IPS-18a (cell line): ENCODE results near the gene TTLL11.

Experiments
- H3K27ac ChIP-seq: one replicate; pipeline ENCODE4 v1.5.1; 2013; ENCODE audit warnings: low read length
- H3K27me3 ChIP-seq: one replicate; pipeline ENCODE4 v1.6.1; 2013; ENCODE audit warnings: mild to moderate bottlenecking, low read length; ENCODE audit not compliant: control insufficient read depth, insufficient read depth
- H3K36me3 ChIP-seq: one replicate; pipeline ENCODE4 v1.6.1; 2013; ENCODE audit warnings: low read depth, low read length; ENCODE audit not compliant: control insufficient read depth
- H3K4me1 ChIP-seq: one replicate; pipeline ENCODE4 v1.6.1; 2013; ENCODE audit warnings: low read depth, low read length; ENCODE audit not compliant: control insufficient read depth
- H3K4me3 ChIP-seq: one replicate; pipeline ENCODE4 v1.5.1; 2013; ENCODE audit warnings: low read length
- H3K9ac ChIP-seq: one replicate; pipeline ENCODE4 v1.6.1; 2013; ENCODE audit warnings: mild to moderate bottlenecking, low read length, moderate library complexity
- H3K9me3 ChIP-seq: one replicate; pipeline ENCODE4 v1.6.1; 2013; ENCODE audit warnings: low read depth, low read length; ENCODE audit not compliant: control insufficient read depth

TTLL11 gene

GRCh38 chr9:122051351-122052321 is 41.5 kb downstream of the TTLL11 start:
- H3K27me3 ChIP-seq = no peaks in the 10 kb centered on the region
- no peak overlapping the region for H3K27ac ChIP-seq
- H3K9me3 ChIP-seq = no peaks in the 10 kb centered on the region
- H3K4me1 ChIP-seq = no peaks in the 10 kb centered on the region
- no peak overlapping the region for H3K9ac ChIP-seq
- H3K36me3 ChIP-seq = no peaks in the 10 kb centered on the region
- H3K4me3 ChIP-seq = no peak overlapping the region

- Histone ChIP-seq H3K9me3 (no peaks in the 10 kb centered on the region), H3K27ac (no peak overlapping the region), H3K4me1 (no peaks in the 10 kb centered on the region), H3K36me3 (no peaks in the 10 kb centered on the region), H3K27me3 (no peaks in the 10 kb centered on the region), H3K9ac (no peak overlapping the region), H3K4me3 (no peak overlapping the region)
Observed at GRCh38 chr9:122050167-122050566, 42.9 kb downstream of the TTLL11 start.

GRCh38 chr9:122042056-122042455 is 51.1 kb downstream of the TTLL11 start:
- no peak overlapping the region for H3K4me3 ChIP-seq
- no peaks in the 10 kb centered on the region for H3K36me3 ChIP-seq
- no peaks in the 10 kb centered on the region for H3K9me3 ChIP-seq
- H3K27me3 ChIP-seq = no peaks in the 10 kb centered on the region
- no peak overlapping the region for H3K27ac ChIP-seq
- no peak overlapping the region for H3K9ac ChIP-seq
- H3K4me1 ChIP-seq = peaks cover 5% of the 10 kb centered on the region

- Histone ChIP-seq H3K36me3 (no peaks in the 10 kb centered on the region), H3K27me3 (no peaks in the 10 kb centered on the region), H3K4me1 (peaks cover 6% of the 10 kb centered on the region), H3K9me3 (no peaks in the 10 kb centered on the region), H3K4me3 (no peak overlapping the region), H3K9ac (no peak overlapping the region), H3K27ac (no peak overlapping the region)
Observed at GRCh38 chr9:122040561-122041242, 52.4 kb downstream of the TTLL11 start.

GRCh38 chr9:122039234-122039633 is 53.9 kb downstream of the TTLL11 start:
- no peaks in the 10 kb centered on the region for H3K9me3 ChIP-seq
- H3K36me3 ChIP-seq = no peaks in the 10 kb centered on the region
- no peak overlapping the region for H3K27ac ChIP-seq
- no peaks in the 10 kb centered on the region for H3K27me3 ChIP-seq
- H3K4me1 ChIP-seq = peaks cover 6% of the 10 kb centered on the region
- H3K9ac ChIP-seq = no peak overlapping the region
- no peak overlapping the region for H3K4me3 ChIP-seq

- Histone ChIP-seq H3K4me3 (no peak overlapping the region), H3K9me3 (no peaks in the 10 kb centered on the region), H3K36me3 (no peaks in the 10 kb centered on the region), H3K27ac (no peak overlapping the region), H3K9ac (no peak overlapping the region), H3K27me3 (no peaks in the 10 kb centered on the region), H3K4me1 (peaks cover 6% of the 10 kb centered on the region)
Observed at GRCh38 chr9:122036988-122037387, 56.1 kb downstream of the TTLL11 start.

- Histone ChIP-seq H3K36me3 (no peaks in the 10 kb centered on the region), H3K4me3 (no peak overlapping the region), H3K27ac (no peak overlapping the region), H3K9me3 (no peaks in the 10 kb centered on the region), H3K9ac (no peak overlapping the region), H3K4me1 (peaks cover 6% of the 10 kb centered on the region), H3K27me3 (no peaks in the 10 kb centered on the region)
Observed at GRCh38 chr9:122036408-122036807, 56.7 kb downstream of the TTLL11 start.

- Histone ChIP-seq H3K27ac (no peak overlapping the region), H3K4me3 (no peak overlapping the region), H3K9me3 (no peaks in the 10 kb centered on the region), H3K9ac (no peak overlapping the region), H3K4me1 (peaks cover 6% of the 10 kb centered on the region), H3K36me3 (no peaks in the 10 kb centered on the region), H3K27me3 (no peaks in the 10 kb centered on the region)
Observed at GRCh38 chr9:122033775-122034373, 59.2 kb downstream of the TTLL11 start.

- H3K4me1 ChIP-seq = peaks cover 4% of the 10 kb centered on the region
- H3K9me3 ChIP-seq = no peaks in the 10 kb centered on the region
- H3K9ac ChIP-seq = no peak overlapping the region
- H3K27me3 ChIP-seq = no peaks in the 10 kb centered on the region
- no peak overlapping the region for H3K4me3 ChIP-seq
- H3K27ac ChIP-seq = no peak overlapping the region
- H3K36me3 ChIP-seq = no peaks in the 10 kb centered on the region
Observed at GRCh38 chr9:122032346-122032745, 60.8 kb downstream of the TTLL11 start.

GRCh38 chr9:122031776-122032175 is 61.3 kb downstream of the TTLL11 start:
- H3K4me1 ChIP-seq = no peaks in the 10 kb centered on the region
- no peak overlapping the region for H3K27ac ChIP-seq
- no peak overlapping the region for H3K9ac ChIP-seq
- no peak overlapping the region for H3K4me3 ChIP-seq
- no peaks in the 10 kb centered on the region for H3K36me3 ChIP-seq
- H3K27me3 ChIP-seq = no peaks in the 10 kb centered on the region
- H3K9me3 ChIP-seq = no peaks in the 10 kb centered on the region

GRCh38 chr9:122031157-122031556 is 62.0 kb downstream of the TTLL11 start:
- Histone ChIP-seq H3K27ac (no peak overlapping the region), H3K4me1 (no peaks in the 10 kb centered on the region), H3K9me3 (no peaks in the 10 kb centered on the region), H3K4me3 (no peak overlapping the region), H3K27me3 (no peaks in the 10 kb centered on the region), H3K9ac (no peak overlapping the region), H3K36me3 (no peaks in the 10 kb centered on the region)
